NK-92 (cell line): ENCODE data around the gene PCBP3.
"Not testable (repeated sequence)": the region's sequence is repeated elsewhere in the genome, so short reads cannot be mapped to it uniquely, and the experiment has no call there.

ENCODE experiments used
- DNase-seq: peaks from one replicate; lab custom pipeline; 2025; ENCODE audit not compliant: unreplicated experiment; lab: John Stamatoyannopoulos, UW

The PCBP3 gene

DNA sequence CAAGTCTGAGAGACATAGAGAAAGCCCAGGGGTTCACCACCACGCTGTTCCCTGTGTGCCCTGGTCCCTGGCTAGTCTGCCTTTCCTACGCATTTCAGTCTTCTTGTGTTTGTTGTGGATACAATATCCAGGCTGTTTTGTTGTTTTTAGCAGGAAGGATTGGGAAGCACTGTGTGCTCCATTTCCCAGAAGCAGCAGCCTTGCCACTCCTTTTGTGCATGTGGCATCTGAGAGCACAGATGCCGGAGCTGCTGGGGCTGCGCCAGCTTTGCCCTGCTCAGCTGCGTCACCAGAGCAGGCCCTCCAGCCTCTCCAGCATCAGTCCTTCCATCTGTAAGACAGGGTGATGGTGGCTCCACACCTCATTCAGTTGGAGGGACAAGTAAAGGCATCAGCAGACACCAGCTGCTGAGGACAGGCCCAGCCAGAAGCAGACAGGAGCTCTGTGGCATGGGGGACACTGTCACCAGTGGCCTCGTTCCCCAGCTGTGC, 243.6 kb downstream of the PCBP3 start:
- no peak for DNase-seq

- no peak for DNase-seq
Measured at GRCh38 chr21:45887788-45888187, 244.3 kb downstream of the PCBP3 start.

DNA sequence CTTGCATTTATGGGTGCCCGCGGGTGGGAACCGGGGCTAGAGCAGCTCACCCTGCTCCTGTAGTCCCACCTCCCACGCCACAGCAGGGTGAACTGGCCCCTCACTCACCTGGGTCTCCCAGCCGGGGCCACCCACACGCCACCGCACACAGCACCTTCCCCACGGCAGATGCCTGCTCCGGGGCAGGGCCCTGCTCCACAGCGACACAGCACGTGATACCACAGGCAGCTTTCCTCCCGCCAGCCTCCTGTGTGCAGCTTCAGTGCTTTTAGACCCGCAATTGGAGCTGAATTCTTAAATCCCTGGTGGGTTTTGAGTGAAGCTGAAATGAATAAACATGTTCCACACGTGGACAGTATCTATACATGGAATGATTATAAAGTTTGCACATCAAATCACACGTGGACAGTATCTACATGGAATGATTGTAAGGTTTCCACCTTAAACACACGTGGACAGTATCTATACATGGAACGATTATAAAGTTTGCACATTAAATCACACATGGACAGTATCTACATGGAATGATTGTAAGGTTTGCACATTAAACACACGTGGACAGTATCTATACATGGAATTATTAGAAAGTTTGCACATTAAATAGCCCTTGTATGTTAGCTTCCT, 245.0 kb downstream of the PCBP3 start:
- no peak for DNase-seq

DNA sequence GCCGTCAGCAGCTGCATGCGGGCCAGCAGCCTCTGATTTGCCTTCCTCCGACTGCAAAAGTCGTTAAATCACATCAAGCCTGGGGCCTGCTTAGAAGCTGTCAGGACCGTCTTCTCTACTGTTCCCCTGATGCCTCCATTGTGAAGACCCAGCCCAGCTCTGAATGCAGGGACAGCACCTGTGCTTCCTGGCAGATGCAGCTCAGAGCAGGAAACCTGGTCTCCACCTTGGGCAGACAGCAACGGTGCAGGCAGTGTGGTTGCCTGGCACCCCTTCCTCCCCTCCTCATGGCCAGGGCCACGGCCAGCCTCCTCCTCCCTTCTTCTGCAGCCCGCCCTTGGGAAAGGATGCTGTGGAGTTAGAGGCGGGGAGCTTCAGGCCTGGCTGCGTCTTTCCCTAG, 245.7 kb downstream of the PCBP3 start:
- no peak for DNase-seq

DNA sequence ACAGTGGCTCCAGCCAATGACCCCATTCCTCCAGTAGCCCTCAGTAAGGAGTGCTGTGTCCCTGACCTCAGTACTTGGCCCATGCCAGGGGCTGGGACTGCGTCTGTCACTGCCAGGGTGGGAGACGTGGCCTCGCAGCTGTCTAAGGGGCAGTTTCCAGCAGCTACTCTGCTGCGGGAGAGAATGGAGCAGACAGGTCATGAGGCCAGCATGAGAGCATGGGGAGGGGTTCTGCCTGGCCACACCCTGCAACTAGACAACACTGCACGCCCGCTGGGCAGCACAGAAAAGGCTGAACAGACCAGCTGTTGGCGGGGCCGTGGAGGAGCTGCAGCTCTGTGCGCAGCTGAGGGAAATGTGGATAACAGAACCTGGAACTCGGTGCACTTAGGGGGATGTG, 246.4 kb downstream of the PCBP3 start:
- no peak for DNase-seq

GRCh38 chr21:45891388-45892155, 248.0 kb downstream of the PCBP3 start:
- DNase-seq = no peak

DNA sequence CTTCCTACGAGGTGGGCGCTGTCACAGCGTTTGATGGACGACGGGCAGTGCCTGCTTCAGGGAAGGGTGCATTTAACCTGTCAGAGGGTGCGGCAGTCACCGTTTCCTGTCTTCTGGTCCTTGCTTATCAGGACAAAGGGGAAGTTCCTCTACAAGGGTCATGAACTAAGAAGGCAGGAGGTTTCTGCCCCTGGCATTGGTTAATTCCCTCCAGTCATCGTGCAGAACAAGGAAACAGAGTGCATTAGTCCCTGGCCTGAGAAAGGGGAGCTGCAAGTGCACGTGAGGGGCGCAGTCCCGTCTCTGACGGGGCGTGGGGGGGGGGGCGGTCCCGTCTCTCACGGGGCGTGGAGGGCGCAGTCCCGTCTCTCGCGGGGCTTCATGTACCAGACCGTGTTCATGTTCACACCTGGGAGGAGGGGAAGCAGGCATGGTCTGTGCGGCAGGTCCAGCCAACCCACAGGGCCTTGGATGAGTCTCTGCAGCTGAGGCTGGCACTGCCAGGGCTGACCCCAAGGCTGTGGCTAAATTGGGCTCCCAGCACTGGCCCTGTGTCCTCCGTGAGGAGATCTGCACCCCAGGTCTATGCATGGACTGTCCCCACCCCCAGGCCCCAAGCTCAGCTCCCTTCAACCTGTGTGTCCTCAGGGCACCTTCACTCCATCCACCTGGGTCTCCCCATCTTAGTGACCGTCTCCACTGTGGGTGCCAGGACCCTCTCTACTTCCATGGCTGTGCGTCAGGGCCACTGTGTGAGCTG, 248.8 kb downstream of the PCBP3 start:
- no peak for DNase-seq

- DNase-seq = no peak
Measured at GRCh38 chr21:45892916-45893739, 249.6 kb downstream of the PCBP3 start.

GRCh38 chr21:45893740-45894449, 250.4 kb downstream of the PCBP3 start:
- DNase-seq = no peak

- DNase-seq = no peak
Measured at GRCh38 chr21:45894450-45894825, 250.9 kb downstream of the PCBP3 start.

GRCh38 chr21:45894906-45895777, 251.6 kb downstream of the PCBP3 start:
- DNase-seq = no peak

GRCh38 chr21:45895778-45896370, 252.3 kb downstream of the PCBP3 start:
- no peak for DNase-seq

DNA sequence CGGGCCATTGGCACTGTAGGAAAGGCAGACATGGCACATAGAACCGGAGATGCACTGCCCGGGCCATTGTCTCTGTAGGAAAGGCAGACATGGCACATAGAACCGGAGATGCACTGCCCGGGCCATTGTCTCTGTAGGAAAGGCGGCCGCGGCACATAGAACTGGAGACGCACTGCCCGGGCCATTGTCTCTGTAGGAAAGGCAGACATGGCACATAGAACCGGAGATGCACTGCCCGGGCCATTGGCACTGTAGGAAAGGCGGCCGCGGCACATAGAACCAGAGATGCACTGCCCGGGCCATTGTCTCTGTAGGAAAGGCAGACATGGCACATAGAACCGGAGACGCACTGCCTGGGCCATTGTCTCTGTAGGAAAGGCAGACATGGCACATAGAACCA, 252.9 kb downstream of the PCBP3 start:
- not testable (repeated sequence) for DNase-seq

- DNase-seq = no peak
Measured at GRCh38 chr21:45897191-45898027, 253.9 kb downstream of the PCBP3 start.

DNA sequence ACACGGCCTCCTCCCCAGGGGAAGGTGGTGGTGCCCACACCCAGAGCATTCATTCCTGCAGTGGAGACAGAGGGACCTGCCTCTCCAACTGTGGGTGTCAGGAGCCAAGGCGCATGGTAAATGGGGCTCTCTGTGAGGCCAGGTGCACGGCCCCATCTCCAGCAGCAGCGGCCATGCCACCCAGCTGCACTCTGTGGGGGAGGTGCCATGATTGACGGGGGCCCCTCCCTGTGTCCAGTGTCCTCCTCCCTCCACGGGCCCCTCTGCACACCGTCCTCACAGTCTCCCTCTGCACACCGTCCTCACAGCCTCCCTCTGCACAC, 254.5 kb downstream of the PCBP3 start:
- DNase-seq = no peak

GRCh38 chr21:45898781-45899180, 255.3 kb downstream of the PCBP3 start:
- DNase-seq = no peak

DNA sequence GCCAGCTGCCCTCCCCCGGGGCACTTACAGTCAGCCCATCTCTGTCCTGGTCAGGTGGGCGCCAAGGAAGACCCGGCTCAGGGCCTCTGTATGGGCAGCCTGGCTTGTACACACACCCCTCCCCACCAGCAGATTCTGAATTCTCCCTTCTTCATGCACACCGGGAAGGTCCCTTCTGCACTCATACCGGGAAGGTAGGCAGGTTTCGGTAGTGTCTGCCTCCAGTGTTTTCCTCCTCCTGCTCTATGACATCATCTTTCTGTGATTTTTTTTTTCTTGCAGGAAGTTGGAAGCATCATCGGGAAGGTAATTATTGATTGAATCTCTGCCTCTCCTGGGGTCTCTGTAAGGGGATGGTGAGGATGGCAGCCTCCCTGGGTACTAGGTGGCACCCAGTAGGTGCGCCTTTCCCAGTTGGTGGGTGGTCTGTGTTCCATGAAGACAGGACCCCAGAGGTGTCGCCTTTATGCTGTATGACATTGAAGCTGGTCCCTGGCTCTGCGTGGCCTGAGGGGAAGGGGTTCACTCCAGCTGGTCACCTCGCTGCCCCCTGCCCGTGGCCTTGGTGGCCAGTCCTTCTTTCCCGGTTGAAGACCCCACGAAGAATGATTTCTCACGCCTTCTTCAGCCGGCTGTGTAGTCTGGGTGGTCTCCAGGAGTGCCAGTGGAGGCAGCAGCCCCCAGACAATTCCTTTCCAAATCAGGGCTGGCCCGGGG, 255.9 kb downstream of the PCBP3 start:
- no peak for DNase-seq
